SU-DHL-6 (cell line): Measurements from ENCODE around the gene NRG3.

Experiments
- H2AFZ ChIP-seq: fragments of 200-600 bp; sonication (generic); 2 replicates; pipeline ENCODE4 v1.6.1; 2014; ENCODE audit warnings: low read depth, mild to moderate bottlenecking, moderate library complexity, mixed read lengths, antibody characterized with exemption, low read length; ENCODE audit not compliant: severe bottlenecking
- H3F3A ChIP-seq: fragments of 200-600 bp; shearing (Covaris generic); 2 replicates; pipeline ENCODE4 v1.6.0; 2016; ENCODE audit warnings: antibody characterized with exemption, mild to moderate bottlenecking; ENCODE audit not compliant: insufficient read depth
- H3K27ac ChIP-seq: fragments of 200-600 bp; sonication (generic); 2 replicates; pipeline ENCODE4 v1.5.1; 2016; ENCODE audit warnings: low read depth, mild to moderate bottlenecking, low read length, moderate library complexity, mixed read lengths
- H3K27me3 ChIP-seq: fragments of 200-600 bp; sonication (generic), shearing (Covaris generic); 2 replicates; pipeline ENCODE4 v1.6.0; 2014; ENCODE audit warnings: mild to moderate bottlenecking, low read length
- H3K36me3 ChIP-seq: fragments of 200-600 bp; sonication (generic); 2 replicates; pipeline ENCODE4 v1.6.1; 2014; ENCODE audit warnings: mild to moderate bottlenecking, low read length, mixed read lengths
- H3K4me2 ChIP-seq: fragments of 300-600, 200-600 bp; shearing (Covaris generic), sonication (generic); 2 replicates; pipeline ENCODE4 v1.6.0; 2014; ENCODE audit warnings: low read length, low read depth, mild to moderate bottlenecking; ENCODE audit not compliant: poor library complexity, severe bottlenecking
- H3K4me3 ChIP-seq: fragments of 200-600 bp; sonication (generic); 2 replicates; pipeline ENCODE4 v1.5.1; 2014; ENCODE audit warnings: antibody characterized with exemption, low read length, mild to moderate bottlenecking, mixed read lengths; ENCODE audit not compliant: insufficient read depth, poor library complexity, severe bottlenecking
- H3K79me2 ChIP-seq: fragments of 200-600 bp; sonication (generic); 2 replicates; pipeline ENCODE4 v1.6.1; 2014; ENCODE audit warnings: mild to moderate bottlenecking, low read length, moderate library complexity; ENCODE audit not compliant: insufficient read depth
- H3K9ac ChIP-seq: fragments of 200-600 bp; sonication (generic); 2 replicates; pipeline ENCODE4 v1.7.0; 2014; ENCODE audit warnings: mild to moderate bottlenecking, low read length
- H3K9me2 ChIP-seq: fragments of 200-600 bp; sonication (generic); replicated peaks from 2 replicates; pipeline ENCODE4 v1.6.1; 2014; ENCODE audit warnings: low read length; ENCODE audit not compliant: insufficient read depth
- H3K9me3 ChIP-seq: fragments of 200-600 bp; sonication (generic); 2 replicates; pipeline ENCODE4 v1.6.1; 2014; ENCODE audit warnings: low read length, mixed read lengths; ENCODE audit not compliant: insufficient read depth
- H4K20me1 ChIP-seq: fragments of 200-600 bp; sonication (generic); 2 replicates; pipeline ENCODE4 v1.6.1; 2014; ENCODE audit warnings: low read depth, mild to moderate bottlenecking, antibody characterized with exemption, low read length, moderate library complexity, mixed read lengths
- EZH2phosphoT487 ChIP-seq: fragments of 200-600 bp; sonication (generic), shearing (Covaris generic); conservative IDR thresholded peaks from 2 replicates; pipeline ENCODE4 v1.6.1; 2018; ENCODE audit warnings: mild to moderate bottlenecking, antibody characterized with exemption, low read length, moderate library complexity, mixed read lengths
- TF ChIP-seq, protein P1 (sequence below): fragments of 200-600 bp; sonication (generic); IDR thresholded peaks from one replicate; pipeline ENCODE4 v1.5.1; 2017; ENCODE audit warnings: antibody characterized with exemption, mild to moderate bottlenecking, low read length, moderate library complexity; ENCODE audit not compliant: insufficient read depth, poor library complexity, severe bottlenecking

Gene NRG3

DNA sequence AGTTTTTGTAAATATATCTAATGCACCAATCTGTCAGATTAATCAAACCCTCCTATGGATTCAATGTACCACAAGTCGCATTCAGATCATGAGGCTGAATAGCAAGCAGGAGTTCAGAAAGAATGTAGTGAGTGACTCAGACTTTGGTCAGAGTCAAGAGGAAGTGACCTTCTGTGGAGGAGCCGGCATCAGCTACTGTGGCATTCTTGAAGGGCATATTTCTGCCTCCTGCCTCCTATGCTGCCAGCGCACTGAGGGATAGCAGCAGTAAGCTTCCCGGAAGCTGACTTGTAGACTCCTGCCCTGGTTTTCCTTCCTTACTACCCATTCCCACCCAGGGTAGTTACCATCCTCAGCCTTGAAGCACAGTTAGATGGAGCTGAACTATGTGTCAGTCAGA, 867.5 kb downstream of the NRG3 start:
- Histone ChIP-seq H3F3A (no peaks in the 10 kb centered on the region), H3K4me3 (no peak overlapping the region), H3K9me2 (no peaks in the 10 kb centered on the region), H4K20me1 (no peaks in the 10 kb centered on the region), H3K4me2 (no peak overlapping the region), H3K27me3 (no peaks in the 10 kb centered on the region), H3K36me3 (no peaks in the 10 kb centered on the region), H3K79me2 (no peaks in the 10 kb centered on the region), H3K27ac (no peak overlapping the region), H2AFZ (no peak overlapping the region), H3K9ac (no peak overlapping the region), H3K9me3 (no peaks in the 10 kb centered on the region)
- TF ChIP-seq, protein P1, sequence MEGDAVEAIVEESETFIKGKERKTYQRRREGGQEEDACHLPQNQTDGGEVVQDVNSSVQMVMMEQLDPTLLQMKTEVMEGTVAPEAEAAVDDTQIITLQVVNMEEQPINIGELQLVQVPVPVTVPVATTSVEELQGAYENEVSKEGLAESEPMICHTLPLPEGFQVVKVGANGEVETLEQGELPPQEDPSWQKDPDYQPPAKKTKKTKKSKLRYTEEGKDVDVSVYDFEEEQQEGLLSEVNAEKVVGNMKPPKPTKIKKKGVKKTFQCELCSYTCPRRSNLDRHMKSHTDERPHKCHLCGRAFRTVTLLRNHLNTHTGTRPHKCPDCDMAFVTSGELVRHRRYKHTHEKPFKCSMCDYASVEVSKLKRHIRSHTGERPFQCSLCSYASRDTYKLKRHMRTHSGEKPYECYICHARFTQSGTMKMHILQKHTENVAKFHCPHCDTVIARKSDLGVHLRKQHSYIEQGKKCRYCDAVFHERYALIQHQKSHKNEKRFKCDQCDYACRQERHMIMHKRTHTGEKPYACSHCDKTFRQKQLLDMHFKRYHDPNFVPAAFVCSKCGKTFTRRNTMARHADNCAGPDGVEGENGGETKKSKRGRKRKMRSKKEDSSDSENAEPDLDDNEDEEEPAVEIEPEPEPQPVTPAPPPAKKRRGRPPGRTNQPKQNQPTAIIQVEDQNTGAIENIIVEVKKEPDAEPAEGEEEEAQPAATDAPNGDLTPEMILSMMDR, result no peak
- TF ChIP-seq EZH2phosphoT487, result no peak

DNA sequence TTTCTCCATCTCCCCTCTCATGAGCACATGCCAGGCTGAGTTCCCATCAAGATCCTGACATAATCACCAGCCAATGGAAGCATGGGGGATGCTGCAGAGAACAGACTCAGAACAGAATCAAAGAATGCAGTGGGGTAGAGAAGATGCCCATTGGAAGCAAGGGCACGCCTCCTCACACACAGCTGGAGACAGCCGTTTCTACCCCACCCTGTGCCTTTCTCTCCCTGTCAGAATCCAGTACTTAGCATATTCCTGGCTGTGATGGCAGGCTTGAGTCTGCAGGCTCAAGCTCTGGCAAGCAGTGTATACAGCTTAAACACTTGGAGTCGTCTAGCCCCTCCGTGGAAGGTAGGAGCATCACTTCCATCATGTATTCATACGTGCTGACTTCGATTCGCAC, 867.9 kb downstream of the NRG3 start:
- H3K9me2 ChIP-seq, result no peaks in the 10 kb centered on the region
- no peak overlapping the region for H3K9ac ChIP-seq
- H3K36me3 ChIP-seq, result no peaks in the 10 kb centered on the region
- no peak overlapping the region for H2AFZ ChIP-seq
- H4K20me1 ChIP-seq, result no peaks in the 10 kb centered on the region
- H3K4me3 ChIP-seq, result no peak overlapping the region
- H3K4me2 ChIP-seq, result no peak overlapping the region
- H3K27me3 ChIP-seq, result no peaks in the 10 kb centered on the region
- H3K27ac ChIP-seq, result no peak overlapping the region
- no peaks in the 10 kb centered on the region for H3K9me3 ChIP-seq
- no peak for TF ChIP-seq EZH2phosphoT487
- TF ChIP-seq, protein P1, result no peak
- no peaks in the 10 kb centered on the region for H3F3A ChIP-seq
- H3K79me2 ChIP-seq, result no peaks in the 10 kb centered on the region

DNA sequence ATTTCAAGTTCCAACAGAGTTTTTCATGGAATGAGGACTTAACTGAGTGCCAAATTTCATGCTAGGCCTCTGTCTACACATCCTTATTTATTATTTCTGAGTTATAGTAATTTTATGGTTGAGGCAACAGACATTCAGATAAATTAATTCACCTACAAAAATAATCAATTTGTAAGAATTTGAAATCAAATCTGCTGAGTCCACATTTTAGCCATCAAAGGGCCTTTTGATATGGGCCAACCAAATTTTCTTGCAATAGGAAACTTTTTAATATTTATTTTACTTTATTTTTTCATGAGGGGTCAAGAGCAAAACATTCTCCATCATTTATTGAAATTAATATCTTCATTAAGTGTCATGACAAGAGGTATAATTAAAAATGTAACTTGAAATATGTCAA, 875.5 kb downstream of the NRG3 start:
- Histone ChIP-seq H2AFZ (no peak overlapping the region), H3F3A (no peaks in the 10 kb centered on the region), H3K9ac (no peak overlapping the region), H3K36me3 (no peaks in the 10 kb centered on the region), H3K4me2 (no peak overlapping the region), H3K9me3 (no peaks in the 10 kb centered on the region), H3K27ac (no peak overlapping the region), H3K27me3 (no peaks in the 10 kb centered on the region), H3K9me2 (no peaks in the 10 kb centered on the region), H3K79me2 (no peaks in the 10 kb centered on the region), H3K4me3 (no peak overlapping the region), H4K20me1 (no peaks in the 10 kb centered on the region)
- no peak for TF ChIP-seq EZH2phosphoT487
- TF ChIP-seq, protein P1, result no peak
